GM12874 (cell line): ENCODE data around the gene OR7A5.

Source experiments
- TF ChIP-seq, protein P1 (sequence below): IDR thresholded peaks from 2 replicates; pipeline ENCODE4 v1.5.1; 2011; ENCODE audit warnings: low read depth, mild to moderate bottlenecking, control low read depth, low read length, moderate library complexity; ENCODE audit not compliant: insufficient read depth

The OR7A5 gene

DNA sequence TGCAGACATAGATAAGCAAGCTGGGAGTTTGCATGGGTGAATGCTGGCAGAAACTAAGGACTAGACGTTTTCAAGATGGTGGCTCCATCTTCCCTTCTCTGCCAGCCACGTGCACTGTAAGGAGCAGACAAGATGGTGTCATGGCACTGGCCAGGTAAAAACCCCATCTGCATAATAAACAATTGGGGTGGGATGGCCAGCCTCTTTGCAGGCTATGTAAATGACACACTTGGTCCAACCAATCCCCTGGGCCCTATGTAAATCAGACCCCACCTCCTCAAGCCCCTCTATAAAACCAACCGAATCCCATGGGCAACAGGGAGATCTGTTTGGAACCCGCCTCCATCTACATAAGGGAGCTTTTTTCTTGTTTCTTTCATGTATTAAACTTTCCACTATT, 2.4 kb upstream of the OR7A5 start:
- TF ChIP-seq, protein P1, sequence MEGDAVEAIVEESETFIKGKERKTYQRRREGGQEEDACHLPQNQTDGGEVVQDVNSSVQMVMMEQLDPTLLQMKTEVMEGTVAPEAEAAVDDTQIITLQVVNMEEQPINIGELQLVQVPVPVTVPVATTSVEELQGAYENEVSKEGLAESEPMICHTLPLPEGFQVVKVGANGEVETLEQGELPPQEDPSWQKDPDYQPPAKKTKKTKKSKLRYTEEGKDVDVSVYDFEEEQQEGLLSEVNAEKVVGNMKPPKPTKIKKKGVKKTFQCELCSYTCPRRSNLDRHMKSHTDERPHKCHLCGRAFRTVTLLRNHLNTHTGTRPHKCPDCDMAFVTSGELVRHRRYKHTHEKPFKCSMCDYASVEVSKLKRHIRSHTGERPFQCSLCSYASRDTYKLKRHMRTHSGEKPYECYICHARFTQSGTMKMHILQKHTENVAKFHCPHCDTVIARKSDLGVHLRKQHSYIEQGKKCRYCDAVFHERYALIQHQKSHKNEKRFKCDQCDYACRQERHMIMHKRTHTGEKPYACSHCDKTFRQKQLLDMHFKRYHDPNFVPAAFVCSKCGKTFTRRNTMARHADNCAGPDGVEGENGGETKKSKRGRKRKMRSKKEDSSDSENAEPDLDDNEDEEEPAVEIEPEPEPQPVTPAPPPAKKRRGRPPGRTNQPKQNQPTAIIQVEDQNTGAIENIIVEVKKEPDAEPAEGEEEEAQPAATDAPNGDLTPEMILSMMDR: no peak

DNA sequence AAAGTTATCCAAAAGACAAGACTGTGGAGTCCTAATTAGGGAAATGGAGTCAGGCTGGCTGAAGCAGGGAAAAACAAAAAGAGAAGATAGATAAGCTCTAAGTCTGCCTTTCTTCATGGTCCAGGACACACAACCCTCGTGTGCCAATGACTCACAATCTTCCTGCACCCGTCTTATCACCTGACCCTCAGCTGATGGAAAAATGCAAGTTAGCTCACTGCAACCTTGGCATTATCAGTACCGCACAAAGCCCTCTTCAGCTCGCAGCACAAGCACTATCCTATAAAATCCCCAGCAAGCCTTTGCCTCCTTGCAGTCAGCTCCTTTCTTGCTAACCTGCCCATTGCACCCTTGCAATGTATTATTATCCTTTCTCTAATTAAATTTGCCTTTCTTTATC, 4.3 kb downstream of the OR7A5 start:
- TF ChIP-seq, protein P1: no peak

DNA sequence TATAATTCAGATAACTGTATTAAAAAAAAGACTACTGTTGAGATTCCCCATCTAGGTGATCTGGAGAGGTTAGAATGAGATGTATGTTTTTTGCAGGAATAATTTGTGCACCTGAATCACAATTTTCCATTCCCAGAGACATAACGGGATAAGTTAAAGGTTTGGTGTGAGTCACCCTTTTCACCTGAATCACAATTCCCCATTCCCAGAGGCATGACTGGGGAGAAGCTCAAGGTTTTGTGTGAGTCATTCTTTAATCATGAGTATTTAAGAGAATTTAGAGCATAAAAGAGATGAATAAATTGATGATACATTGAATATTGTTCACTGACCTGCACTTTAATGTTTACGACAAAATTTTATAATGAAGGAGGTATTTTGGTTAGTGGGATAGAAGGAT, 9.0 kb downstream of the OR7A5 start:
- TF ChIP-seq, protein P1: no peak

DNA sequence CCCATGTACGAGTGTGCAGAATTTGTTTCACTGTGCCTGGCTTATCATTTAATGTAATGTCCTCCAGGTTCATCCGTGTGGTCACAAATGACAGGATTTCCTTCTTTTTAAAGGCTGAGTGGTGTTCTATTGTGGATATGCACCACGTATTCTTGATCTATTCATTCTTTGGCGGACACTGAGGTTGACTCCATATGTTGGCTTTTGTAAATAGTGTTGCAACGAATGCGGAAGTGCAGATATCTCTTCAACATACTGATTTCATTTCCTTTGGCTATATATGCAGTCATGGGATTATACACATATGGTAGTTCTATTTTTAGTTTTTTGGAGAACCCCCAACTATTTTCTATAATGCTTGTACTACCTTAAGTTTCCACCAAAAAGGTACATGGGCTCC, 13.0 kb downstream of the OR7A5 start:
- TF ChIP-seq, protein P1: no peak

DNA sequence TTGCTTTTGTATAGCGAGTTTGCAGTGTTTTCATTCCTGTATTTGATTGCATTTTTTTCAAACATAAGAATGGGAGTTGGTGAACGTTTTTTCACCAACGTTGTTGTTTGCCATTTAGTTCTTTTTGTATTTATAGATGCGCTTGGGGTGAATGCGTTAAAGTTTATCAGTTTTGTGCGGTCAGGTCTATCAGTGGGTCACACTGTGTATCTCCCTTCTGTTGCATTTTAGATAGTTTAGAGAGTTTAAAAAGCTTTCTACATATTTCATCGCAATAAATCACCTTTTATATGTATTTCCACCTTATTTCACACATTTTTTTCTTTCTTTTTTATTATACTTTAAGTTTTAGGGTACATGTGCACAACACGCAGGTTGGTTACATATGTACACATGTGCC, 16.4 kb downstream of the OR7A5 start:
- TF ChIP-seq, protein P1: no peak

DNA sequence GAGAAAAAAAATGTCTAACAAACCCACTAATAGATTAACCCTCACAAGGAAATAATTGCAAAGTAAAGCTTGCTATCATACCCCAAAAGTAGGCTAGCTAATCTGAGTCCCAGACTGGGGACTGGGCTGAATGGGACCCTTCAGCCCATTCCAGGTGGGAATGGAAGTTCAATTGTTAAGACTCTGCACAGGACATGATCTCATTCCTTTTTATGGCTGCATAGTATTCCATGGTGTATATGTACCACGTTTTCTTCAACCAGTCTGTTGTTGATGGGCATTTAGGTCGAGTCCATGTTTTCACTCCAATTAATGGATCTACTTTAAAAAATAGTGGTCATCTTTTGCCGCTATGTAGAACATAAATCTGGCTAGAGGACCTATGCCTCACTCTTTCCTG, 17.9 kb downstream of the OR7A5 start:
- TF ChIP-seq, protein P1: no peak

DNA sequence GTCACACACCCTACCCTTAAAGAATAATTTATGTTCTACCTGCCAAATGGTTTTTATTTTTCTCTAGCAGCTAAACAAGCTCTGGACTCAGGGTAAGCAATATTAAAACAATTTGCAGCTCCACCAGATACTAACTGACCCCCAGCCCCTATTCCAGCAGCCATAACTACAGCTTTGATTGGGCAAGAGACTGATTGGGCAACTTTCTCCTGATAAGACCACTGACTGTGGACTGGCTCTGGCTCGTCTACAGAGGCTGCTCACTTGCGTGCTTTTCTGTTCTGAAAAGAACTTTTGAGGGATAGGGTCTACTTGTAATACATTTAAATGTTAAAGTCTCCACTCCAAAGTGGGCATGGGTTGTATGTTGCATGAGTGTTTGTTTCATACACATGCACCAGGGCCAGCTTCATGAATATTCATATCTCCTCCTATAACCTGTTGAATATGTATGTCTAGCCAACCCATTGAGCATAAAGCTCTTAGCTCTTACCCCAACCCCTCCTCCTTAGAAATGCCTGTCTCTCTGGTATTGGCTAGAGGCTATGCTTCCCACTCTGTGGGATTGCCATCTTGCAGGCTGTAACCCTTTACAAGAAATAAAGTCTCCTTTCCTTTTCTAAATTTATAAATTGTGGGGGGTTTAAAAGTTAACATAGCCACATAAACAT, 19.9 kb downstream of the OR7A5 start:
- TF ChIP-seq, protein P1: no peak
